ENCODE measurements around the gene TRIM71.
"Not testable (repeated sequence)": the region's sequence is repeated elsewhere in the genome, so short reads cannot be mapped to it uniquely, and the experiment has no call there.

Gene TRIM71

GRCh38 chr3:32892625-32893598 is 75.1 kb downstream of the TRIM71 start:
- DNase-seq = no peak

- no peak for DNase-seq
These were observed 77.2 kb downstream of the TRIM71 start for GRCh38 chr3:32894977-32895376.

GRCh38 chr3:32895701-32896100 is 77.9 kb downstream of the TRIM71 start:
- no peak for DNase-seq

GRCh38 chr3:32896143-32896542 is 78.3 kb downstream of the TRIM71 start:
- no peak for DNase-seq

- DNase-seq = no peak
These were observed 79.3 kb downstream of the TRIM71 start for GRCh38 chr3:32897001-32897601.

GRCh38 chr3:32897981-32898623 is 80.3 kb downstream of the TRIM71 start:
- no peak for DNase-seq

- DNase-seq = no peak
These were observed 81.5 kb downstream of the TRIM71 start for GRCh38 chr3:32899265-32899664.

- DNase-seq = no peak
These were observed 83.5 kb downstream of the TRIM71 start for GRCh38 chr3:32901005-32901932.

- peak; percentile 47 for DNase-seq
These were observed 85.1 kb downstream of the TRIM71 start for GRCh38 chr3:32902887-32903371.

- no peak for DNase-seq
These were observed 86.2 kb downstream of the TRIM71 start for GRCh38 chr3:32903953-32904352.

GRCh38 chr3:32909999-32910398 is 92.2 kb downstream of the TRIM71 start:
- DNase-seq = no peak

- no peak for DNase-seq
These were observed 93.2 kb downstream of the TRIM71 start for GRCh38 chr3:32910954-32911353.

GRCh38 chr3:32912046-32912445 is 94.2 kb downstream of the TRIM71 start:
- DNase-seq = no peak

- DNase-seq = no peak
These were observed 96.1 kb downstream of the TRIM71 start for GRCh38 chr3:32913790-32914446.

- DNase-seq = no peak
These were observed 102.1 kb downstream of the TRIM71 start for GRCh38 chr3:32919920-32920319.

GRCh38 chr3:32922078-32922477 is 104.3 kb downstream of the TRIM71 start:
- no peak for DNase-seq

GRCh38 chr3:32930161-32930560 is 112.4 kb downstream of the TRIM71 start:
- DNase-seq = no peak

- DNase-seq = not testable (repeated sequence)
These were observed 113.5 kb downstream of the TRIM71 start for GRCh38 chr3:32931273-32931672.

GRCh38 chr3:32934150-32934742 is 116.4 kb downstream of the TRIM71 start:
- DNase-seq = no peak

GRCh38 chr3:32937331-32937730 is 119.5 kb downstream of the TRIM71 start:
- no peak for DNase-seq

GRCh38 chr3:32939531-32940284 is 121.9 kb downstream of the TRIM71 start:
- not testable (repeated sequence) for DNase-seq

Measured in activated CD4-positive, CD25-positive, alpha-beta regulatory T cell treated with anti-CD3 and anti-CD28 coated beads, Interleukin-2, amount 50 U/mL, for 72 hours (primary cell).